HG03457 (cell line): ENCODE data around the gene MBD4.
"Not testable (repeated sequence)": the region's sequence is repeated elsewhere in the genome, so short reads cannot be mapped to it uniquely, and the experiment has no call there.

Experiments
- ATAC-seq: cut with Tn5 transposase; IDR thresholded peaks from one replicate; pipeline ENCODE4 v1.9.1; 2021; ENCODE audit warnings: moderate number of reproducible peaks; ENCODE audit not compliant: unreplicated experiment

The MBD4 gene

DNA sequence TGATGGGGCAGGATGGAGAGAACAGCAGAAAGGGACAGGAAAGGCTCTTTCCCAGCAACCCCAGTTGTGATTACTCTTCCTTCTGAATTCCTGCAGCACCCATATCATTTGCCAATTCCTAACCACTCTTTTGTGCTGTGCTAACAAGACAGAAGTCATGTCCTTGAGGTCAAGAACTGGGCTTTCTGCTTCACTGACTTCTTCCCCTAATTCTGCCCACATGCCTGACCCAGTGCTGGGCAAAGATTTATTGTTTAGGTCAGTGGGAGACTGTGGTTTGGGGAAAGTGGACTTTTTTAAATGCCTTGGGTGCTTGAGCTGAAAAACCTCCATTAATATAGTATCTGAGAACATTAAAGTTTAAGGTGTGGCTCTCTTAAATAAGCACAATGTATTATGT, 7.1 kb downstream of the MBD4 start:
- no peak for ATAC-seq

- ATAC-seq: no peak
Measured at GRCh38 chr3:129432036-129432435, 7.7 kb downstream of the MBD4 start.

DNA sequence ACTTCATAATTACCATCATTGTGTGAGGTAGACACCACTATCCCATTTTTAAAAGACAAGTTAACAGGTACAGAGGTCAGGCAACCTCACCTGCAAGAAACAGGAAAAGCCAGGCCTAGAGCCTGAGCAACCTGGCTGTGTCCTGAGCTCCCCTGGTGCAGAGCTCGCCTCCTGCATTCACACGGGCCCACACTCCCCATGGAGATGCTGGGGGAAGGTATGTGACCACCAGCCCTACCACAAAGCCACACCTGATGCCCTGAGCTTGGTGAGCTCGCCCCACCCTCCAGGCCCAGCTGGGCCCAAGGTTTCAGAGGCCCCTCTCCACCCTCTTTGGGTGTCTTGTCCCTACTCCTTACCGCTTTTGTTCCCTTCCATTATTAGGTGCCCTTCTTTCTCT, 10.1 kb downstream of the MBD4 start:
- ATAC-seq: no peak

DNA sequence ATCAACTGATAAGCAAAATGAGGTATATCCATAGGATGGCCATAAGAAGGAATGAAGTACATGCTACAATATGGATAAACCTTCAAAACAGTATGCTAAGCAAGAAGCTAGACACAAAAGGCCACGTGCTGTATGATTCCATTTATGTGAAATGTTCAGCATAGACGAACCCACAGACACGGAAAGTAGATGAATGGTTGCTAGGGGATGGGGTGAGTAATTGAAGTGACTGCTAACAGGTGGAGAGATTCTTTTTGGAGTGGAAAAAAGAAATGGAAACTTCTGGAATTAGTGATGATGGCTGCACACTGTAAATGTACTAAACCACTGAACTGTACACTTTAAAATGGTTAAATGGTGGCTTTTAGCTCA, 10.7 kb downstream of the MBD4 start:
- no peak for ATAC-seq

DNA sequence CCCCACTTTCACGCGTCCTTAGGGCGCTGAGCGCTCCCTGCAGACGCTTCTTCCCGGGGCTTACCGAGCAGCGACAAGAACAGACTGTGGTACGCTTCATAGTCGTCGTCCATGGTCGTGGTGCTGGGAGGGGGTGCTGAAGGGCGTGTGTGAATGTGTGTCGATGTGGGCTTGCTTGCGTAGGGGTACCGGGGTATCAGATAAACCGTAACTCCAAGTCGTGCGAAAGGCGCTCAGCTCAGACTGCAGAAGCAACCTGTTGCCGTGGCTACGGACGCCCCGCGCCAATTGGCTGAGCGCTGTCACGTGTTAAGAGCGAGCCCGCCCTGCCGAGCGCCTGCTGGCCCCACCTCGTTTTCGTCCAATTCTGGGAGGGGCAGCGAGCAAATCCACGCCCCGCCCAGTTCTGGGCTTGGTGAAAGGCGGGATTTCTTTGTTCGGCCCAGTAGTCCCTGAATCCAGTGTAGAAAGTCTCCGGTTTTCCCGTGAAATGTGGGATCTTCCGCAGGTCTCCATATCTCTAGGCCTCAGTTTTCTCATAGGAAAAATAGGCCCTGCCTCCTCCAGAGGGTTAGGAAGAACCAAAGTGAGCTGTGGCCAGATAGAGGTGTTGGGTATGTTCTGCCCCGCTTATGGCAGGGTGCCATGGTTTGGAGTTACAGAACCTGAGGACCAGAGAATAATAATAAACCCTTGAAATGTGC, 11.2 kb downstream of the MBD4 start, which contains the start of gene EFCAB12:
Gene EFCAB12, minus strand, starts transcription at position 261 of the 704 bp plus-strand sequence. Its CDS starts 148 bp downstream, at position 113.
- no peak for ATAC-seq

DNA sequence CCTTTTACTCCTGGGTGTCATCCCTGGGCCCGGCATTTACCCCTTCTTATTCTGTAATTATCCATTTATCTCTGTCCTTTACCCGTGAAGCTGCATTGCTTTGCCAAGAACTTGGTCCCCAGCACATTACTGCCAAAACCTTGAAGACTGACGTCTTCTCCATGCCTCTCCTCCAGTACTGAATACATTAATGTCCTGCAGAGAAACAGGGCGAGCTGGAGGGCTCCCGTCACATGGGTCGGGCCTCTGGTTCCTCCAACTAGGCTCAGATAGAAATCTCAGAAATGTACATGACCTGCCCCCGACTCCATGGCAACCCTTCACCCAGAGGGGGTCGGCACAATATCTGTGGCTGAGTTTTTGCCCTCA, 11.8 kb downstream of the MBD4 start:
- no peak for ATAC-seq

GRCh38 chr3:129425619-129426018, 14.1 kb downstream of the MBD4 start:
- ATAC-seq: no peak

DNA sequence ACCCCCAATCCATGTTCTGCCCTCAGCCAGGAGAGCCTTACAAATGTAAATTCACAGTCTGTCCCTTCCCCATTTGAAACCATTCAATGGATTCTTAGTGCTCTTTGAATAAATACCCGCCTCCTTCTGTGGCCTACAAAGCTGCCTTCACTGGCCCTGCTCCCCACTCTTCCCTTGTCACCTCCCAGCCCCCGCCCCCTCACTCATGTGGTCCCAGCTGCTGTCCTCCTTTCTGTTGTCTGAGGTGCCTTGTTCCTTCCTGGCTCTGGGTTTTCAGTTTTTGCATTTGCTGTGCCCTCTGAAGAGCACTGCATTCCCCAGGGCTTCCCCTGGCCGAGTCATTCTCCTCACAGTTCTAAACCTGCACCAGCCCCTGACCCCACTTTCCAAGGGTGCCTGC, 14.5 kb downstream of the MBD4 start:
- no peak for ATAC-seq

- ATAC-seq: no peak
Measured at GRCh38 chr3:129424185-129424841, 15.4 kb downstream of the MBD4 start.

DNA sequence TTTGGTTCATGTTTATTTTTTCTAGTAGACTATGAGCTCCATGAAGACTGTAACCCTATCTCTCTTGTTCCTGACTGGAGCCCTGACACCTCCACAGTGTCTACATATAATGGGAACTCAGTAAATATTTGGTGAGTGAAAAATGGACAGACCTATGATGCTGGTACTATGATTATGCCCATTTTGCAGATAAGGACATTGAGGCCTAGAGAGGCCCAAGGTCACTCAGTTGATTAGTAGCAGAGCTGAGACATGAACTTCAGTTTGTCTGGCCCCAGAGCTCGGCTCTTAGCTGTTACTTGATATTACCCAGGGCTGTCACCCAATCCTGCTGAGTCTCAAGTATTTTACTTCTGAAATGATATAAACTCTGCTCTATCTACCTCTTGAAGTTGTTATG, 16.9 kb downstream of the MBD4 start:
- ATAC-seq: no peak

- no peak for ATAC-seq
Measured at GRCh38 chr3:129421988-129422745, 17.6 kb downstream of the MBD4 start.

DNA sequence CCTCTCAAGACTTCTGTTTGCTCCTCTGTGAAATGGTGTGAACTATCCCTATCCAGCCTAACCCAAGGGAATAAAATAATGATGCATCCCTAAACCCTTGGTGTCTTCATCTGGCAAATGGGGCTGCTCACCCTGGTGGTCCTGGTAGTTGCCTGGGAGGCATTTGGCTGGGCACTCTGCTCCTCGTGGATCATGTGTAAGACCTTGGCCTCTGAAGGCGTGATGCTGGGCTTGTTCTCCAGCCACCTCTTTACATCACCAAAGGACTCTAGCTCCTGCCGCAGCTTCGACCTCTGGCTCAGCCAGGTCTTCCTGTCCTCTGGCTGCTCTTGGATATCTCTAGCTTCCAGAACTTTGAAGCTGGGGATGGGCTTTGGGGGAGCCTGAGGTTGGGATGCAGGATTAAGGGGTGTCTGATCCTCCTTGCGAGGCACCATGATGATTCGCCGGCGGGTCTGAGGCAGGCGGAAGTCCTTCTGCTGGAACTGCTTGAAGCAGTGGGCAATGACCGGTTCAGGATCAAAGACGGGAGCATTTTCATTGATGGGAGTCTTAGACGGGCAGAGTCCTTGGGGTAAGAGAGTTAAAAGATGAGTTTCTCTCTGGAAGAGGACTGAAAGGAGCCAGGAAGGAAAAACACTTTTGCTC, 18.4 kb downstream of the MBD4 start:
- no peak for ATAC-seq

DNA sequence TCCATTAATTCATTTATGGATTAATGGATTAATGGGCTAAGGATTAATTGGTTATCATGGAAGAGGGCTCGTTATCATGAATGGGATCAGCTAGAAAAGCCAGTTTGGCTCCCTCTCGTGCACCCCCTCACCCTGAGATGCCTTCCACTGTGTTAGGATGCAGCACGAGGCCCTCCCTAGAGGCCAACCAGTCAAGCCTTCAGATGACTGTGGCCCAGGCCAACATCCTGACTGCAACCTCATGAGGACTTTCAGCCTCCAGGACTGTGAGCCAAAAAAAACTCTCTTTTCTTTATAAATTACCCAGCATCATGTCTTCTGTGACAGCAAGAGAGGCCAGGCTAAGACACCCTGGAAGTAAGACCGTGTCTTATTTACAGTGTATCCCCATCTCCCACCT, 20.3 kb downstream of the MBD4 start:
- no peak for ATAC-seq

GRCh38 chr3:129418041-129418973, 21.4 kb downstream of the MBD4 start:
- no peak for ATAC-seq

GRCh38 chr3:129417326-129417725, 22.4 kb downstream of the MBD4 start:
- ATAC-seq: no peak

DNA sequence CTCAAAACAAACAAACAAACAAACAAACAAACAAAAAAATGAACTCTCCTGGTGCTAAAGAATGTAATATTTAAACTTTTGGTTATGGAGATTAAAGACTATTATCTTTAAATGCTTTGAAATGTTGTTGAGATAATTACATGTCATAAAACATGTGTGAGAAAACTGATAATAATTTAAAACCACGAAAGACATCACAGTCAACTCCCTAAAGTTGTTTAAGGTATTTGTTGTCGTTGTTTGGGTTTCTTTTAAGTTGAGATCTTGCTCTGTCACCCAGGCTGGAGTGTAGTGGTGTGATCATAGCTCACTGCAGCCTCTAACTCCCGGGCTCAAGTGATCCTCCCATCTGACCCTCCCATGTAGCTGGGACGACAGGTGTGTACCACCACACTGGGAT, 23.3 kb downstream of the MBD4 start:
- no peak for ATAC-seq

DNA sequence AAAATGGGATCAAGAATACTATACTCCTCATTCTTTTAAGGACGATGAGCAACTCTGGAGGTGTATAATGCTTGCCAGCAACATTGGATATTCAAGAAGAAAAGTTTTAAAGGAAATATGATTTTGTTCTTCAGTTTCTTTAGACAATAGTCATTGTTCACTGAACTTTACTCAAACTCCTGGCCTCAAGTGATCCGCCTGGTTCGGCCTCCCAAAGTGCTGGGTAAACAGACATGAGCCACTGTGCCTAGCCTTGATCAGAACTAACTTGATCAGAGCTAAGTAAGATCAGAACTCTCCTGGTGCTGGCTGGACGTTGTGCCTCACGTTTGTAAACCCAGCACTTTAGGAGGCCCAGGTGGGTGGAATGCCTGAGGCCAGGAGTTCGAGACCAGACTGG, 23.9 kb downstream of the MBD4 start:
- ATAC-seq: no peak

GRCh38 chr3:129415378-129415777, 24.4 kb downstream of the MBD4 start:
- ATAC-seq: no peak

DNA sequence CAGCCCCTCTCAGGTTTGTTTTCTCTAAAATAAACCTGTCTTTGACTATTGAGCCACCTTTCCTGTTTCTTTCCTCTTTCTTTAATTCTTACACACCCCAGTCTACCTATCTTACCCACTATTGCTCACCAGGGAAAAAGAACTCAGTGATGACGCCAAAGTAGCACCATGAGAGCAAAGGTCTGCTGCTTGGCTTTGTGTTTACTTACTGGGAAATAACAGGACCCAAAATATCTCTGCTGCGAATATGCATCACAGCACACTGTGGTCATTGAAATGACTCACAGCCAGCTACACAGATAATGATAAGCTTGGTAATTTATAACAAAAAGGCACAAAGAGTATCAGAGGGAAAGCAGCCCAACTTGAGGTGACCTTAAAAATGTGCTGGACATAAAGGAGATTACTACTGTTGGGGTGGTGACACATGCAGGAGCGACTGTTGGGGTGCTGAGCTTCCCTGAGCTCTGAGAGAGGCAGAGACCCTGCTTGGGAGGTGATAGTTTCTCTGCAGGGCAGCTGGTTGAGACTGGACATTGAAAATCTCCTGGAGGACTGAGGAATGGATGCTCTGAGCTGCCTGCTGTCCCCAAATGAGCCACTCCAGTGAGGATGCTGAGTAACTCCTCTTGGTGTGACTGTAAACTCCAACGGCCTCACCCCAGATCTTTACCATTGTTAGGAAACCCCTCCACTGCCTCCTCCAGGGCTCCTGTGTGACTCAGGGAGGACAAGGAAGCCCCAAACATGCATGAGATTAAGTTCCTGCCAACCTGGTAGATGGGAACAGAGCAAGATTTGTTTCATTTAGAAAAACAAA, 25.9 kb downstream of the MBD4 start:
- ATAC-seq: no peak

GRCh38 chr3:129413238-129413637, 26.5 kb downstream of the MBD4 start:
- ATAC-seq: not testable (repeated sequence)
